GM21528 (cell line): ENCODE data around the gene SPTBN1.

ENCODE experiments used
- ATAC-seq: cut with Tn5 transposase; IDR thresholded peaks from one replicate; pipeline ENCODE4 v1.9.1; 2021; ENCODE audit warnings: mild to moderate bottlenecking, moderate library complexity; ENCODE audit not compliant: unreplicated experiment, low FRiP score

The SPTBN1 gene

GRCh38 chr2:54620948-54621347, 164.8 kb downstream of the SPTBN1 start:
- ATAC-seq = no peak

- ATAC-seq = no peak
Observed at GRCh38 chr2:54624591-54625071, 168.5 kb downstream of the SPTBN1 start.

DNA sequence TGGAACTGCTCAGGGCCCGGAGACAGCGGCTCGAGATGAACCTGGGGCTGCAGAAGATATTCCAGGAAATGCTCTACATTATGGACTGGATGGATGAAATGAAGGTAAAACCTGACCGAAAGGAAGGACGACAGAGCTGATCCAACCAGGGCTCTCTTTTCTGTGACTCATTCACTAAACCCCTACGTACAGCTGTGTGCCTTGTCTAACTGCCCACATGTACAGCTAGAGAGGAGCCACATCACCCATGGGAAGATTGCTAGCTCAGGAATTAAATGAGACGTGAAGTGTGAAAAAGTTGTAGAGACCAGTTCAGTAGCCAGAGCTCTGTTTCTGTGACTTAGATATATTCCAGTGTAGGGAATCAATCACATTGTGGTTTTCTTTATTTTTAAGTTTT, 170.0 kb downstream of the SPTBN1 start:
- no peak for ATAC-seq

GRCh38 chr2:54626884-54627283, 170.8 kb downstream of the SPTBN1 start:
- no peak for ATAC-seq

DNA sequence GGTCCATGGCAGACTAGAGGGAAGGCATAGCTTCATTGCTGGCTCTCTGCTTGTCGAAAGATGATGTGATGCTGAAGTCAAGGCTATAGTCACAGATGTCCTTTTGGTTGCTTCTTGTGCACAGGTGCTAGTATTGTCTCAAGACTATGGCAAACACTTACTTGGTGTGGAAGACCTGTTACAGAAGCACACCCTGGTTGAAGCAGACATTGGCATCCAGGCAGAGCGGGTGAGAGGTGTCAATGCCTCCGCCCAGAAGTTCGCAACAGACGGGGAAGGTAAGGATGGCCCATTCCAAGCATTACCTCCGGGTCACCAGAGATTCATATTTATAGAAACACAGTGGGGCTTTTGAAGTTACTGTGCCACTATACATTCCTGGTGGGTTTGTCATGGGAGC, 171.8 kb downstream of the SPTBN1 start:
- no peak for ATAC-seq

- ATAC-seq = no peak
Observed at GRCh38 chr2:54628418-54628817, 172.3 kb downstream of the SPTBN1 start.

- ATAC-seq = no peak
Observed at GRCh38 chr2:54628957-54629356, 172.8 kb downstream of the SPTBN1 start.

DNA sequence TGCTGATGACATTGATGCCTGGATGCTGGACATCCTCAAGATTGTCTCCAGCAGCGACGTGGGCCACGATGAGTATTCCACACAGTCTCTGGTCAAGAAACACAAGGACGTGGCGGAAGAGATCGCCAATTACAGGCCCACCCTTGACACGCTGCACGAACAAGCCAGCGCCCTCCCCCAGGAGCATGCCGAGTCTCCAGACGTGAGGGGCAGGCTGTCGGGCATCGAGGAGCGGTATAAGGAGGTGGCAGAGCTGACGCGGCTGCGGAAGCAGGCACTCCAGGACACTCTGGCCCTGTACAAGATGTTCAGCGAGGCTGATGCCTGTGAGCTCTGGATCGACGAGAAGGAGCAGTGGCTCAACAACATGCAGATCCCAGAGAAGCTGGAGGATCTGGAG, 173.3 kb downstream of the SPTBN1 start:
- no peak for ATAC-seq

DNA sequence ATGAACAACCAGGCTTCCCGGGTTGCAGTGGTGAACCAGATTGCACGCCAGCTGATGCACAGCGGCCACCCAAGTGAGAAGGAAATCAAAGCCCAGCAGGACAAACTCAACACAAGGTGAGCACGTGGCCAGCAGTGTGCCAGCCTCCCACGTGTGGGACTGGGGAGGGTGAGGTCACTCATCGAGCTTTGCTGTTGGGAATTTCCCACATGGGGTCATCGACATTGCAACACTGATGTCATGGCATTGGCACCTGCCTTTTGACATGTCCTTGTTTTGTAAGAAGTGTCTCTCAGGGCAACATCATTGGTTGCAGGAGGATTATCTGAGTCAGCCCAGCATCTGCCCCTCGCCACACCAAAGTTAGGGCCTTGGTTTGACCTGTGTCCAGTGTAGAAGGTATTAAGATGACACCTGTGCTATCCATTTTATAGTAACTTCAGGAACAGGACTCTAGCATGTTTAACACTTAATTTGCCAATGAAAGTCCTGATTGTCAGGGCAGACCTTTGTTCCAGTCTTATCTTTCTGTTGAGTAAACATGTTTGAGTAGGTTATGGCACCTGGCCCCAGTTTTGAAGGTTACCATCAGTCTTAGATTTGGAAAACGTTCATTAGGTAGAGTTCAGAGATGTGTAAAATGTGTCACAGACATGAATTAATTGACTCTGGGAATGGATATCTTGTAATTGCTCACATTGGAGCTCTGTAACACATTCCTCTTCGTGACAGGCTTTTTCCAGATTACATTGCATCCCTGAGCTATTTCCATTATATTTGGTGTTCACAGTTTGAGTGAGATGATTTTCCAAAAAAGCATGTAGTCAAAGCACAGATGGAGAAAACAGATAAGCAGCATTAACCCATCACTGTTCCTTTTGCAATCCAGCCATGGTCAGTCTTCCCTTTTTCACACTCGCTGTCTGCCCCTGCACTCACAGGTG, 174.1 kb downstream of the SPTBN1 start:
- ATAC-seq = no peak

GRCh38 chr2:54630858-54631497, 174.9 kb downstream of the SPTBN1 start:
- ATAC-seq = no peak

- no peak for ATAC-seq
Observed at GRCh38 chr2:54631755-54632154, 175.6 kb downstream of the SPTBN1 start.

DNA sequence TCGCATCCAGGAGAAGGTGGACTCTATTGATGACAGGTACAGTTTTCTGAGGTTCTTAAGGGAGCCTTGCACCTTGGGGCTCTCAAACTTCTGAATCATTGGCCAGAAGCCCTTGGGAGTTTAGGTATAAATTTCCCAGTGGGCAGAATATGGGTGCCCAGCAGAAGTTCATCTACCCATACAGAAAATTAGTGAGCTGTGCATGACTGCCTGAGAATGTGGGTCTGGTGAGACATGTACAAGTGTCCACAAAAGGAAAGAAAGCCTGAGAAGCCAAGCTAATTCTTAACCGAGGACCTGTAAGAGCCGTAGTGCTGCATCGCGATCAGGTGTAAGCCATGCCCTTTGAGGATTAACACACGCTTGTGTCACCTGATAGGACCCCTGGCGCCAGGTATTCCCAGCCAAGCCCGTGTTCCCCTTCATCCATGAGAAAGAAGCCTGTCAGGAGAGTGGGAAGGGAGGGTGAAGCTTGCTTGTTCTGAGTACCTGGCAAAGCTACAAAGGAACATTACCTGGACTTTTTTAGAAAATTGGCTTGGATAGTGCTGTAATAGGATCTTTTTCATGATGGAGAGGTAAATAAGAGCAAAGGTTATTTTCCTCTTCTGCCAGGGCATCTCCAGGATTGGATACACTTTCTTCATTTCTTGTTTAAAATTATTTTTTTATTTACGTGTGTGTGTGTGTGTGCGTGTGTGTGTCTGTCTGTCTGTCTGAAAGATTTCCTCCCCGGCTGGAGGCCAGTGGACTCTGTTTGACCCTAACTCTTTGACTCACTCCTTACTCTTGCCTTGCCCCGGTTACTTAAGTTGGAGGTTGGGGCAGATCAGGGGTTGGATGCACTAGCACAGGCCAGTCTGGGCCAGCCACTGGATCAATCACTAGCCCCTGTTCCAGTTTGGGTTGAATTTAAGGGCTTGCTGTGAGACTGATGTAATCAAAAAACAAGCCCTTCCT, 176.9 kb downstream of the SPTBN1 start:
- no peak for ATAC-seq

- no peak for ATAC-seq
Observed at GRCh38 chr2:54634021-54634420, 177.9 kb downstream of the SPTBN1 start.

DNA sequence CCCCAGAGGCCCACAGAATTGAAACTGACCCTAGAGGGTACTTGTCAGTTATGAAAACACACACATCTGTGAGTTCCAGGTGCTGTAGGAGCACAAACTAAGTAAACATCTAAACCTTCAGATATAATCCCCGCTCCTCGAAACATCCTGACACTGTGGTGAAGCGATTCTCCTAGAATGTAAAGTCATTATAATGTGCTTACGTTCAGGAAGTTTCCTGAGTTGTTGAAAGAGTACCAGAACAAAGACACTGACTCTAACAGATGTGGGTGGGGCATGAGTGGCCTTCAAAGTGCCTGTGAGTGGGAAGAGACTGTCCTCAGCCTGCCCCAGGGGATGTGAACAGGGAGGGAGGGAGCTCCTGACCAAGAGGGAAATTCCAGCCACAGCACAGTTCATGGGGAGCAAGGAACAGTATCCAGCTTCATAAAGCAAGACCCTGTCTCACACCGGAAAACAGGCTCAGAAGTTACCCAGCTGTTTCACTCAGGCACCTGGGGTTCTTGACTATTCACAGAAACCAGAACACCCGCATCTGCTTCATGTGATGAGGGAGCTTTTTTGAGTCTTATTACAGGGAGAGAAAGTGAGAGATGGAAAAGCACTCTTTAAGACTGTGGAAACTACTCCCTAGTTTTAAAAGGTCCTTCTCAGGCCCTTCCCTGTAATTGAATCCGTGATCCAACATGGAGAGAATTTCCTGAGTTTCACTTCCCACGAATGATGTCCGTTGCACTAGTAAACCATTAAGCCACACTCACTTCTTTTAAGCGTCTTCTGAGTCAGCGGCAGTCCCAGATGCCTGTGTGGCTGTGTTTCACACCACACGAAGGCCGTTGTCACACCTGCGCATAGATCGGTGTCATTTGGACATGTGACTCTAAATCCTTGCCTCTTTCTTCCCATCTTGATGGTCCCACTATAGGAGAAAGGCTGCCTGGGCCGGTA, 178.7 kb downstream of the SPTBN1 start:
- peak; percentile 82 for ATAC-seq

GRCh38 chr2:54635554-54636152, 179.5 kb downstream of the SPTBN1 start:
- ATAC-seq = no peak

- ATAC-seq = no peak
Observed at GRCh38 chr2:54636415-54637139, 180.4 kb downstream of the SPTBN1 start.

- ATAC-seq = no peak
Observed at GRCh38 chr2:54638103-54638502, 182.0 kb downstream of the SPTBN1 start.

DNA sequence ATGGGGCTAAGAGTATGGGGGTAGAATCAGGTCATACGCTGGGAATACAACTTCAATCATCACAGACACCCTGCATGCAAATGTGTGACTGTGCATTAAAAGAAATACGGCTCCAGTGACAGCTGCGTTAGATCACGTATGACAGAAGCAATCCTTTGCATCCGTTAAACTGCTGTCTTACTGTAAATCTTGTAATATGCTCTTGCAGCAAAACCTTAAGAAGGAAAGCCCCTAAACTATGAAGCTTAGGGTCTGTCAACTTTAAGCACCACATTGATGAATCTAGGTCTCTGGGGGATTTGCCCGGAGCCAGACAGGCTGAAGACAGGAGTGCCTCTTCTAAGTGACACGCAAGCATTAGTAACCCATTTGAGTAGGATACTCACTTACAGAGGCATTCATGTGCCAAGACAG, 182.7 kb downstream of the SPTBN1 start:
- ATAC-seq = no peak
